Activated CD4-positive, alpha-beta T cell treated with anti-CD3 and anti-CD28 coated beads for 36 hours (primary cell): ENCODE data around the gene FRMD3. TPM values are rescaled to one million over a fixed set of nuclear protein-coding genes. Genes with fewer than 3 reads are reported as not detected.

Experiments used
- ATAC-seq: fragments of 200-7000 bp; cut with Tn5 transposase; one replicate; pipeline ENCODE4 v1.10.0; 2021; ENCODE audit warnings: mild to moderate bottlenecking, moderate library complexity
- CTCF ChIA-PET: fragments of 350-600 bp; sonication (Branson Sonifier 250); formaldehyde crosslinking; loops from one replicate; lab custom pipeline; 2021; ENCODE audit warnings: antibody characterized with exemption; lab: Charles Lee
- POLR2A ChIA-PET: fragments of 350-600 bp; sonication (Branson Sonifier 250); formaldehyde crosslinking; loops from one replicate; lab custom pipeline; 2021; ENCODE audit warnings: antibody characterized with exemption, inconsistent platforms; lab: Charles Lee
- DNase-seq: peaks from one replicate; pipeline ENCODE4 v3.0.0-alpha.2; 2020
- H3K27ac Mint-ChIP-seq: one replicate; pipeline ENCODE4 v1.8.0; 2021; ENCODE audit warnings: mixed read lengths
- H3K27me3 Mint-ChIP-seq: one replicate; pipeline ENCODE4 v1.8.0; 2021; ENCODE audit warnings: mixed read lengths
- H3K36me3 Mint-ChIP-seq: one replicate; pipeline ENCODE4 v1.8.0; 2021; ENCODE audit warnings: low read depth, mixed read lengths
- H3K4me1 Mint-ChIP-seq: one replicate; pipeline ENCODE4 v1.8.0; 2021; ENCODE audit warnings: mixed read lengths
- H3K4me3 Mint-ChIP-seq: one replicate; pipeline ENCODE4 v1.8.0; 2021; ENCODE audit warnings: mild to moderate bottlenecking, moderate library complexity, mixed read lengths
- H3K9me3 Mint-ChIP-seq: one replicate; pipeline ENCODE4 v1.8.0; 2021; ENCODE audit warnings: low read depth, mixed read lengths
- intact Hi-C, 2 experiments: fragments of 100-400 bp; cut with DNase I in 1 of 2; cut with micrococcal nuclease in 1 of 2; formaldehyde crosslinking; loops; one replicate each; pipeline versions ENCODE4 v1.14.2 to v1.15.1; 2022 to 2024; cut with DNase I, micrococcal nuclease
- total RNA-seq, 2 experiments: library from RNA; stranded (reverse); gene quantifications; one replicate each; pipeline ENCODE4 v1.2.3, GENCODE V29; 2021

FRMD3 gene
- total RNA-seq, 2 experiments from 2014 or later = 0.35 to 0.46 TPM

DNA sequence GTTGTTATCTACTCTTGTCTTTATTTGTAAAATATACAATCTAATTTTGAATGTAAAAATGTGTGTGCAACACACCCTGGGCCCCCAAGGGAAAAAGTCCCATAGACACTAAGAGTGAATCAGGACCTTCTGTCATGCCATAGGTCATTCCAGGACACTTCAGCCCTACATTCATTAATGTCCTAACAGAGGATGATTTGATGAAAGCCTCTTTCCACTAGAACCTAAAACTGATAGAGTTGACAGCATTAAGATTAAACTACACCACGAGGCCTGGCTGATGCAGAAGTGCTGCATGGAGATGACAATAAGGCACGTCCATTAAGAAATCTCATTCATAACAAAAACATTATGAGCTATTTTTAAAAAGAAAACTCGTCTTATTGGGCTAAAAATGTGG lies 46.2 kb downstream of the FRMD3 start:
- ATAC-seq (no peak), DNase-seq (no peak)
- ChIA-PET POLR2A (no interaction called here), CTCF (interaction anchor here (0.7 kb wide), 1 partner anchor 52 kb away, joined by 4 read pairs; no protein-coding TSS in a partner anchor)
- Mint-ChIP-seq H3K27me3 (no peaks in the 10 kb centered on the region), H3K4me1 (no peaks in the 10 kb centered on the region), H3K4me3 (no peak overlapping the region), H3K36me3 (no peaks in the 10 kb centered on the region), H3K9me3 (no peaks in the 10 kb centered on the region), H3K27ac (no peak overlapping the region)
- intact Hi-C loops = no loop called here

GRCh38 chr9:83491413-83491812 lies 46.8 kb downstream of the FRMD3 start:
- Mint-ChIP-seq H3K4me3 (no peak overlapping the region), H3K36me3 (no peaks in the 10 kb centered on the region), H3K27ac (no peak overlapping the region), H3K27me3 (no peaks in the 10 kb centered on the region), H3K9me3 (no peaks in the 10 kb centered on the region), H3K4me1 (no peaks in the 10 kb centered on the region)
- no peak for DNase-seq
- intact Hi-C loops = no loop called here
- CTCF ChIA-PET = no interaction called here
- ATAC-seq = no peak
- POLR2A ChIA-PET = no interaction called here

GRCh38 chr9:83489961-83490360 lies 48.2 kb downstream of the FRMD3 start:
- Mint-ChIP-seq H3K4me1 (no peaks in the 10 kb centered on the region), H3K27me3 (no peaks in the 10 kb centered on the region), H3K4me3 (no peak overlapping the region), H3K9me3 (no peaks in the 10 kb centered on the region), H3K27ac (no peak overlapping the region), H3K36me3 (no peaks in the 10 kb centered on the region)
- intact Hi-C loops = no loop called here
- CTCF ChIA-PET = interaction anchor here (1.2 to 1.5 kb wide), 2 partner anchors 17 to 179 kb away, joined by 3 to 4 read pairs; no protein-coding TSS in a partner anchor
- ATAC-seq (no peak), DNase-seq (no peak)
- POLR2A ChIA-PET = no interaction called here

DNA sequence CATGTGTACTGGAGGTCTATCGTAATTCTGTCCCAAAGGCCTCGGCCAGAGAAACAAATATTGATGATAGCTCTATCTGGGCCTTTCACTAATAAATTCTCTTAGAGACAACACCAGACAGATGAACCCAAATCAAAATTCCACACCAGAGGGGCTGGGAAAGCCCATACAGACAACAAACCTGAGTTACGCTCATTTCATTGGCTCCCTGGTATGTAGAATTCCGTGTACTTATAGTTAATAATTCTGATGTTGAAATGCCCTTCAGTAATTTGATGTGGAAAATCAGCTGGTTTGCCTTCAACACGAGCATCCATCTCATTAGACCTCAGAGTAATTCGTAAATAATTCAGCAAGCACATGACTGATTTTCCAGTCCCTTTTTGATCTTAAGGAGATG lies 53.2 kb downstream of the FRMD3 start:
- H3K27me3 Mint-ChIP-seq = no peaks in the 10 kb centered on the region
- H3K36me3 Mint-ChIP-seq = no peaks in the 10 kb centered on the region
- no peak overlapping the region for H3K4me3 Mint-ChIP-seq
- peaks cover 4% of the 10 kb centered on the region for H3K4me1 Mint-ChIP-seq
- no peak for ATAC-seq
- CTCF ChIA-PET = no interaction called here
- no peak for DNase-seq
- intact Hi-C loops = no loop called here
- H3K9me3 Mint-ChIP-seq = peaks cover 1% of the 10 kb centered on the region
- POLR2A ChIA-PET = no interaction called here
- H3K27ac Mint-ChIP-seq = no peak overlapping the region

- Mint-ChIP-seq H3K27ac (no peak overlapping the region), H3K36me3 (peaks cover 2% of the 10 kb centered on the region), H3K4me3 (no peak overlapping the region), H3K27me3 (no peaks in the 10 kb centered on the region), H3K4me1 (peaks cover 4% of the 10 kb centered on the region), H3K9me3 (peaks cover 4% of the 10 kb centered on the region)
- ChIA-PET POLR2A (no interaction called here), CTCF (interaction anchor here (1.5 kb wide), 1 partner anchor 147 kb away, joined by 3 read pairs; no protein-coding TSS in a partner anchor)
- DNase-seq (peak; percentile 7), ATAC-seq (peak; percentile 63)
- intact Hi-C loops = no loop called here
These were observed 55.0 kb downstream of the FRMD3 start for GRCh38 chr9:83483223-83483622.

DNA sequence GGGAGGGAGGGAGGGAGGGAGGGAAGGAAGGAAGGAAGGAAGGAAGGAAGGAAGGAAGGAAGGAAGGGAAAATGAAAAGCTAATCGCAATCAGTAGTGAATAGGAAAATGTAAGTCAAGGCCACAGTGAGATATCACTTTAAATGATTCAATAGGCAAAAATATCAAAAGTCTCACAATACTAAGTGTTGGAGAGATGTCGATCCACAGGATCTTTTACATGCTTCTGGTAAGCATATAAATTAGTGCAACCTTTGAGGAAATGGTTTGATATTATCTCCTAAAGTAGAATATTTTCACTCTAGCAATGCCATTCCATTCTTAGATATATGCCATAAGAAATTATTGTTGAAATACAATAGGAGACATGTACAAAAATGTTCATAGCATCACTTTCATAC lies 58.4 kb downstream of the FRMD3 start:
- ChIA-PET CTCF (interaction anchor here (0.5 kb wide), 1 partner anchor 1005 kb away, joined by 3 read pairs; no protein-coding TSS in a partner anchor), POLR2A (no interaction called here)
- Mint-ChIP-seq H3K4me3 (no peak overlapping the region), H3K9me3 (peaks cover 6% of the 10 kb centered on the region), H3K4me1 (peaks cover 4% of the 10 kb centered on the region), H3K36me3 (peaks cover 2% of the 10 kb centered on the region), H3K27me3 (peaks cover 2% of the 10 kb centered on the region), H3K27ac (no peak overlapping the region)
- intact Hi-C loops = no loop called here
- DNase-seq (no peak), ATAC-seq (no peak)

GRCh38 chr9:83477571-83477970 lies 60.6 kb downstream of the FRMD3 start:
- H3K27me3 Mint-ChIP-seq = peaks cover 2% of the 10 kb centered on the region
- peaks cover 19% of the 10 kb centered on the region for H3K4me1 Mint-ChIP-seq
- ATAC-seq (no peak), DNase-seq (no peak)
- H3K4me3 Mint-ChIP-seq = no peak overlapping the region
- H3K36me3 Mint-ChIP-seq = peaks cover 2% of the 10 kb centered on the region
- ChIA-PET CTCF (interaction anchor here (0.6 kb wide), 1 partner anchor 10 kb away, joined by 3 read pairs; no protein-coding TSS in a partner anchor), POLR2A (no interaction called here)
- no peak overlapping the region for H3K27ac Mint-ChIP-seq
- intact Hi-C loops = no loop called here
- peaks cover 6% of the 10 kb centered on the region for H3K9me3 Mint-ChIP-seq

- H3K27me3 Mint-ChIP-seq = peaks cover 2% of the 10 kb centered on the region
These were observed 61.1 kb downstream of the FRMD3 start for GRCh38 chr9:83477120-83477519.

GRCh38 chr9:83476513-83476912 lies 61.7 kb downstream of the FRMD3 start:
- intact Hi-C loops = no loop called here
- peaks cover 6% of the 10 kb centered on the region for H3K9me3 Mint-ChIP-seq
- ATAC-seq = no peak

More at GRCh38 chr9:83477120-83477519, 61.1 kb downstream of the FRMD3 start:
- ChIA-PET CTCF (no interaction called here), POLR2A (no interaction called here)
- Mint-ChIP-seq H3K27ac (no peak overlapping the region), H3K4me3 (no peak overlapping the region), H3K9me3 (peaks cover 6% of the 10 kb centered on the region), H3K4me1 (peaks cover 21% of the 10 kb centered on the region), H3K36me3 (peaks cover 2% of the 10 kb centered on the region)
- intact Hi-C loops = no loop called here
- no peak for DNase-seq
- no peak for ATAC-seq

GRCh38 chr9:83475741-83476140 lies 62.5 kb downstream of the FRMD3 start:
- Mint-ChIP-seq H3K4me1 (peaks cover 27% of the 10 kb centered on the region), H3K27ac (no peak overlapping the region), H3K4me3 (no peak overlapping the region), H3K36me3 (peaks cover 2% of the 10 kb centered on the region), H3K9me3 (peaks cover 6% of the 10 kb centered on the region), H3K27me3 (peaks cover 6% of the 10 kb centered on the region)
- ATAC-seq (no peak), DNase-seq (no peak)
- POLR2A ChIA-PET = no interaction called here
- intact Hi-C loops = no loop called here
- CTCF ChIA-PET = no interaction called here

More at GRCh38 chr9:83476513-83476912, 61.7 kb downstream of the FRMD3 start:
- peaks cover 2% of the 10 kb centered on the region for H3K27me3 Mint-ChIP-seq
- peaks cover 27% of the 10 kb centered on the region for H3K4me1 Mint-ChIP-seq
- CTCF ChIA-PET = no interaction called here
- H3K36me3 Mint-ChIP-seq = peaks cover 2% of the 10 kb centered on the region
- POLR2A ChIA-PET = no interaction called here
- DNase-seq = no peak
- H3K27ac Mint-ChIP-seq = no peak overlapping the region
- H3K4me3 Mint-ChIP-seq = no peak overlapping the region

DNA sequence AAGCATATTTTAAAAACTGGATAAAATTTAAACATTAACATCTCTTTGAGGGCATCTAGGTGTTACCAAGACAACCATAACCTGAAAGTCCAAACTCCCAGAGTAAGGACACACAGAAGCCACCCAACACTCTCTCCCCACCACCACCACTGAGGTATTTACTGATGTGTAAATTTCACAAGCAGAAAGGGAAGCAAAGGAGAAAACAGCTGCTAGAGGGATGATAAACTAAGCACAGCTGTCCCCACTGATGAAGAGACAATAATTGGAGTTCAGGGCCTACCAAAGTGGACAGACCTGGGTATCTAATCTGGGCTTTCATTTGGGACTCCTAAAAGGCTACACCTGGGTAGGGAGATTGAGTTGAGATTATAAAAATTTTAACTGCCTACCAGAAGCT lies 63.6 kb downstream of the FRMD3 start:
- peaks cover 27% of the 10 kb centered on the region for H3K4me1 Mint-ChIP-seq
- CTCF ChIA-PET = no interaction called here
- H3K27me3 Mint-ChIP-seq = peaks cover 9% of the 10 kb centered on the region
- peaks cover 5% of the 10 kb centered on the region for H3K9me3 Mint-ChIP-seq
- H3K36me3 Mint-ChIP-seq = peaks cover 2% of the 10 kb centered on the region
- no peak overlapping the region for H3K27ac Mint-ChIP-seq
- POLR2A ChIA-PET = interaction anchor here (0.7 kb wide), 1 partner anchor 42 kb away, joined by 5 read pairs; no protein-coding TSS in a partner anchor
- H3K4me3 Mint-ChIP-seq = no peak overlapping the region
- intact Hi-C loops = loop anchor here in 1 of 2 experiments (5.0 kb wide), 1 partner anchor 233 kb away; the partner anchor contains the start of gene UBQLN1
- ATAC-seq (no peak), DNase-seq (no peak)

DNA sequence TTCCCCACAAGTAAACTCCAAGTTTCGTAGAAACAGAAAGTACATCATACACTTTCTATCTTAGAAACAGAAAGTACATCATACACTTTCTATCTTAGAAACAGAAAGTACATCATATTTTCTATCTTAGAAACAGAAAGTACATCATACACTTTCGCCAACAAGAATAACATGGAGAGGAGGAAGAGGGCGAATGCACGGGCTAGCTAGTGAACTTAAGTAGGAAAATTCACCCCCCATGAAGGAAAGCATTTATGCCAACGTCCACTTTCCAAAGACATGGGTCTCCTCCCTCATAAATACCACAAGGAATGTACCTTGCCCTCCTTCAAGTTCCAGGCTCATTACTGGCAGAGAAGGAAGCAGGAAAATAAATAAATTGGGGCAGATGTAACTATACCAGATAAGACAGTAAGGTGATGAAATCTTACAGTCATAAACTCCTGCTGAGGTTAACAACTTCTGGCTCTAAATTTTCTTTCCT lies 64.7 kb downstream of the FRMD3 start:
- H3K4me1 Mint-ChIP-seq = peaks cover 27% of the 10 kb centered on the region
- H3K27ac Mint-ChIP-seq = peak overlapping the region; percentile 72
- POLR2A ChIA-PET = interaction anchor here (0.6 kb wide), 1 partner anchor 1901 kb away, joined by 7 read pairs; no protein-coding TSS in a partner anchor

More for the DNA sequence above, 64.7 kb downstream of the FRMD3 start:
- intact Hi-C loops = loop anchor here in 1 of 2 experiments (2.0 to 5.0 kb wide), 2 partner anchors 141 to 234 kb away; partner anchors contain the start of gene UBQLN1
- peaks cover 9% of the 10 kb centered on the region for H3K27me3 Mint-ChIP-seq
- peaks cover 2% of the 10 kb centered on the region for H3K9me3 Mint-ChIP-seq
- H3K4me3 Mint-ChIP-seq = peak overlapping the region; percentile 20
- DNase-seq = peak; percentile 17
- CTCF ChIA-PET = no interaction called here
- ATAC-seq = peak; percentile 83
- no peaks in the 10 kb centered on the region for H3K36me3 Mint-ChIP-seq
